HepG2 (cell line): Measurements from ENCODE around the gene ADM. TPM values are rescaled to one million over a fixed set of nuclear protein-coding genes. Genes with fewer than 3 reads are reported as not detected.

Experiments used
- ATF7-NPFF ChIP-seq: sonication (generic); formaldehyde crosslinking; IDR thresholded peaks from 2 replicates; pipeline ENCODE4 v1.8.1; 2023; ENCODE audit warnings: mild to moderate bottlenecking, low read depth, missing genetic modification reagents, moderate library complexity
- NFE2L1 ChIP-seq: sonication (generic); formaldehyde crosslinking; IDR thresholded peaks from 2 replicates; pipeline ENCODE4 v1.4.0; 2020; ENCODE audit warnings: missing genetic modification reagents, mild to moderate bottlenecking, borderline replicate concordance
- PHB2 ChIP-seq: fragments of 450-650 bp; IDR thresholded peaks from 2 replicates; pipeline ENCODE4 v1.6.1; 2018; ENCODE audit not compliant: partially characterized antibody
- THAP11 ChIP-seq: IDR thresholded peaks from 2 replicates; pipeline ENCODE4 v1.6.1; 2016; ENCODE audit warnings: missing biosample characterization, missing genetic modification reagents
- ZFAT ChIP-seq: sonication (generic); formaldehyde crosslinking; conservative IDR thresholded peaks from 2 replicates; pipeline ENCODE4 v1.8.1; 2023; ENCODE audit warnings: missing genetic modification reagents, inconsistent platforms
- ZFX ChIP-seq: sonication (generic); formaldehyde crosslinking; IDR thresholded peaks from 2 replicates; pipeline ENCODE4 v1.4.0; 2020; ENCODE audit warnings: mild to moderate bottlenecking, low read depth, missing genetic modification reagents, moderate library complexity
- polyA plus RNA-seq, 8 experiments: library from polyadenylated mRNA; depleted of rRNA in 3 of 8; stranded (reverse) in 7 of 8; unstranded in 1 of 8; fragments of >200 nt; fragmentation: Illumina TruSeq in 4 of 8; extraction: Trizol in 4 of 8; gene quantifications; 2 replicates each; pipeline versions ENCODE4 v1.2.1 to v1.2.3, GENCODE V29; 2011 to 2016; ENCODE audit warnings: low read depth in 4 of 8, missing spikeins in 1 of 8, mixed read lengths in 1 of 8; ENCODE audit not compliant: insufficient read depth in 1 of 8
- total RNA-seq, 5 experiments: library from RNA; depleted of rRNA; stranded (reverse); fragments of >200 nt; fragmentation: Illumina TruSeq; extraction: Trizol; gene quantifications; 2 replicates each; pipeline ENCODE4 v1.2.3, GENCODE V29; 2016; ENCODE audit warnings: low read depth in 1 of 5
- TF ChIP-seq, protein P1 (sequence below), 2 experiments: fragments of 450-650 bp in 1 of 2; sonication (generic) in 1 of 2; formaldehyde crosslinking in 1 of 2; IDR thresholded peaks; 2 replicates each; pipeline versions ENCODE4 v1.6.1 to v1.8.0; 2016 to 2022; ENCODE audit warnings: antibody characterized with exemption in 1 of 2, mild to moderate bottlenecking in 1 of 2, missing genetic modification reagents in 1 of 2
- TF ChIP-seq, protein P2 (sequence below): sonication (generic); formaldehyde crosslinking; IDR thresholded peaks from 2 replicates; pipeline ENCODE4 v1.5.0; 2020; ENCODE audit warnings: missing genetic modification reagents, mild to moderate bottlenecking, borderline replicate concordance
- TF ChIP-seq, protein P3 (sequence below): sonication (generic); formaldehyde crosslinking; conservative IDR thresholded peaks from 2 replicates; pipeline ENCODE4 v1.8.0; 2022; ENCODE audit warnings: mild to moderate bottlenecking, moderate library complexity, missing genetic modification reagents
- TF ChIP-seq, protein P4 (sequence below): IDR thresholded peaks from 2 replicates; pipeline ENCODE4 v1.6.1; 2012; ENCODE audit warnings: low read depth, low read length, improper control_type of control experiment

ADM gene
- total and polyA plus RNA-seq, 2 of the 13 experiments (the other 11 are each of a cell fraction or from before 2014, with no cell fraction given): 10.7 to 26.1 TPM

DNA sequence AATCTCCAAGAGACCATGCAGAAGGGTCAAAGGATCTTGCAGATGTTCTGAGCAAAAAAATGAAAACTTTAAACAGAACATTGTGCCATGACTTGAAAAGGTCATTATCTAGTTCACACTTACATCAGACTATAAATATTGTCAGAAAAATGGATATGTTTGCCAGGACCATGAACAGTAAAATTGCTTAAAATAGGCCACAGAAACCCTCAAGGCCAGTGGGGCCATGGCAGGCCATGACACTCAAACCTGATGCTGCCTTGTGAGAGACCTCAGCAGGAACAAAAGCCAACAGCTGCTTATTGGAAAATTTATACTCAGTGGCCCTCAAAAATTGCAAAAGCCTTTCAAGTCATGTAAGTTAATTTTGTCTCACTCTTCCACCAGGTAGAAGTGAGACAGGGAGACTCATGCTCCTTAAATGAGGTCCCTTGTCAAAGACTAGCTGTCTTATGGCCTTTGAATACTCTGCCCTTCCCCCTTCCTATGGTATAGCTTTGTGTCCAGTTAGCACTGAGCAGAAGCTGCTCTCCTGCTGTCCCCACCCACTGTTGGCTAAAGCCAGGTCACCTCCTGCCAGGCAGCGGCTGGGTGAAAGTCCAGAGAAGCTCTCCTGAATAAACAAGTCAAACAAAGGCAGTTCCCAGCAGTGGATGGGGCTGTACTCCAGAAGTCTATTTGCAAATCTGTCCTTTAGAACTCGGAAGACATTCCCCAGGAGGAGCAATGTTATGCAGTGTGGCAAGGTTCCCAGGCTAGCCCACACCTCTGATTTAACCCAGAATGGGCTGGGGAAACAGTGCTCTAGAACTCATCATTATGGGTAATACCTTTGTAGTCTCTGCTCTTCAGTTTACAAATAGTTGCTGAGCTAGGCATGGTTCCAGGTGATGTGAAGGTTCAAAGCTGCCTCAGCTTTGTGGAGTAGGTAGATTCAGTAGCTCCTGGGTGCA is 21.4 kb downstream of the ADM start (continued):
- TF ChIP-seq, protein P1, sequence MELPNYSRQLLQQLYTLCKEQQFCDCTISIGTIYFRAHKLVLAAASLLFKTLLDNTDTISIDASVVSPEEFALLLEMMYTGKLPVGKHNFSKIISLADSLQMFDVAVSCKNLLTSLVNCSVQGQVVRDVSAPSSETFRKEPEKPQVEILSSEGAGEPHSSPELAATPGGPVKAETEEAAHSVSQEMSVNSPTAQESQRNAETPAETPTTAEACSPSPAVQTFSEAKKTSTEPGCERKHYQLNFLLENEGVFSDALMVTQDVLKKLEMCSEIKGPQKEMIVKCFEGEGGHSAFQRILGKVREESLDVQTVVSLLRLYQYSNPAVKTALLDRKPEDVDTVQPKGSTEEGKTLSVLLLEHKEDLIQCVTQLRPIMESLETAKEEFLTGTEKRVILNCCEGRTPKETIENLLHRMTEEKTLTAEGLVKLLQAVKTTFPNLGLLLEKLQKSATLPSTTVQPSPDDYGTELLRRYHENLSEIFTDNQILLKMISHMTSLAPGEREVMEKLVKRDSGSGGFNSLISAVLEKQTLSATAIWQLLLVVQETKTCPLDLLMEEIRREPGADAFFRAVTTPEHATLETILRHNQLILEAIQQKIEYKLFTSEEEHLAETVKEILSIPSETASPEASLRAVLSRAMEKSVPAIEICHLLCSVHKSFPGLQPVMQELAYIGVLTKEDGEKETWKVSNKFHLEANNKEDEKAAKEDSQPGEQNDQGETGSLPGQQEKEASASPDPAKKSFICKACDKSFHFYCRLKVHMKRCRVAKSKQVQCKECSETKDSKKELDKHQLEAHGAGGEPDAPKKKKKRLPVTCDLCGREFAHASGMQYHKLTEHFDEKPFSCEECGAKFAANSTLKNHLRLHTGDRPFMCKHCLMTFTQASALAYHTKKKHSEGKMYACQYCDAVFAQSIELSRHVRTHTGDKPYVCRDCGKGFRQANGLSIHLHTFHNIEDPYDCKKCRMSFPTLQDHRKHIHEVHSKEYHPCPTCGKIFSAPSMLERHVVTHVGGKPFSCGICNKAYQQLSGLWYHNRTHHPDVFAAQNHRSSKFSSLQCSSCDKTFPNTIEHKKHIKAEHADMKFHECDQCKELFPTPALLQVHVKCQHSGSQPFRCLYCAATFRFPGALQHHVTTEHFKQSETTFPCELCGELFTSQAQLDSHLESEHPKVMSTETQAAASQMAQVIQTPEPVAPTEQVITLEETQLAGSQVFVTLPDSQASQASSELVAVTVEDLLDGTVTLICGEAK (IDR thresholded peaks at IDR 0.05): no peak
- TF ChIP-seq, protein P1 (CRISPR knock-in tag; IDR thresholded peaks at IDR 0.05): peak; percentile 47; the same call in 1 of the 2 replicates
- TF ChIP-seq ZFX: no peak
- TF ChIP-seq, protein P2, sequence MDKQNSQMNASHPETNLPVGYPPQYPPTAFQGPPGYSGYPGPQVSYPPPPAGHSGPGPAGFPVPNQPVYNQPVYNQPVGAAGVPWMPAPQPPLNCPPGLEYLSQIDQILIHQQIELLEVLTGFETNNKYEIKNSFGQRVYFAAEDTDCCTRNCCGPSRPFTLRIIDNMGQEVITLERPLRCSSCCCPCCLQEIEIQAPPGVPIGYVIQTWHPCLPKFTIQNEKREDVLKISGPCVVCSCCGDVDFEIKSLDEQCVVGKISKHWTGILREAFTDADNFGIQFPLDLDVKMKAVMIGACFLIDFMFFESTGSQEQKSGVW (CRISPR knock-in tag): no peak
- TF ChIP-seq, protein P3, sequence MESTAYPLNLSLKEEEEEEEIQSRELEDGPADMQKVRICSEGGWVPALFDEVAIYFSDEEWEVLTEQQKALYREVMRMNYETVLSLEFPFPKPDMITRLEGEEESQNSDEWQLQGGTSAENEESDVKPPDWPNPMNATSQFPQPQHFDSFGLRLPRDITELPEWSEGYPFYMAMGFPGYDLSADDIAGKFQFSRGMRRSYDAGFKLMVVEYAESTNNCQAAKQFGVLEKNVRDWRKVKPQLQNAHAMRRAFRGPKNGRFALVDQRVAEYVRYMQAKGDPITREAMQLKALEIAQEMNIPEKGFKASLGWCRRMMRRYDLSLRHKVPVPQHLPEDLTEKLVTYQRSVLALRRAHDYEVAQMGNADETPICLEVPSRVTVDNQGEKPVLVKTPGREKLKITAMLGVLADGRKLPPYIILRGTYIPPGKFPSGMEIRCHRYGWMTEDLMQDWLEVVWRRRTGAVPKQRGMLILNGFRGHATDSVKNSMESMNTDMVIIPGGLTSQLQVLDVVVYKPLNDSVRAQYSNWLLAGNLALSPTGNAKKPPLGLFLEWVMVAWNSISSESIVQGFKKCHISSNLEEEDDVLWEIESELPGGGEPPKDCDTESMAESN (CRISPR knock-in tag): peak; percentile 87
- TF ChIP-seq THAP11 (CRISPR knock-in tag): peak; percentile 67
- TF ChIP-seq NFE2L1 (CRISPR knock-in tag): no peak
- peak; percentile 64; the same call in 1 of the 2 replicates for TF ChIP-seq ATF7-NPFF (CRISPR knock-in tag)
- no peak for TF ChIP-seq PHB2
- TF ChIP-seq, protein P4, sequence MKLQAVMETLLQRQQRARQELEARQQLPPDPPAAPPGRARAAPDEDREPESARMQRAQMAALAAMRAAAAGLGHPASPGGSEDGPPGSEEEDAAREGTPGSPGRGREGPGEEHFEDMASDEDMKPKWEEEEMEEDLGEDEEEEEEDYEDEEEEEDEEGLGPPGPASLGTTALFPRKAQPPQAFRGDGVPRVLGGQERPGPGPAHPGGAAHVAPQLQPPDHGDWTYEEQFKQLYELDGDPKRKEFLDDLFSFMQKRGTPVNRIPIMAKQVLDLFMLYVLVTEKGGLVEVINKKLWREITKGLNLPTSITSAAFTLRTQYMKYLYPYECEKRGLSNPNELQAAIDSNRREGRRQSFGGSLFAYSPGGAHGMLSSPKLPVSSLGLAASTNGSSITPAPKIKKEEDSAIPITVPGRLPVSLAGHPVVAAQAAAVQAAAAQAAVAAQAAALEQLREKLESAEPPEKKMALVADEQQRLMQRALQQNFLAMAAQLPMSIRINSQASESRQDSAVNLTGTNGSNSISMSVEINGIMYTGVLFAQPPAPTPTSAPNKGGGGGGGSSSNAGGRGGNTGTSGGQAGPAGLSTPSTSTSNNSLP: no peak; the same call in 1 of the 2 replicates
- no peak for TF ChIP-seq ZFAT (CRISPR knock-in tag)
